GM21515 (cell line): ENCODE data around the gene FST.

Experiments
- ATAC-seq: cut with Tn5 transposase; IDR thresholded peaks from one replicate; pipeline ENCODE4 v1.9.1; 2021; ENCODE audit not compliant: unreplicated experiment

The FST gene

DNA sequence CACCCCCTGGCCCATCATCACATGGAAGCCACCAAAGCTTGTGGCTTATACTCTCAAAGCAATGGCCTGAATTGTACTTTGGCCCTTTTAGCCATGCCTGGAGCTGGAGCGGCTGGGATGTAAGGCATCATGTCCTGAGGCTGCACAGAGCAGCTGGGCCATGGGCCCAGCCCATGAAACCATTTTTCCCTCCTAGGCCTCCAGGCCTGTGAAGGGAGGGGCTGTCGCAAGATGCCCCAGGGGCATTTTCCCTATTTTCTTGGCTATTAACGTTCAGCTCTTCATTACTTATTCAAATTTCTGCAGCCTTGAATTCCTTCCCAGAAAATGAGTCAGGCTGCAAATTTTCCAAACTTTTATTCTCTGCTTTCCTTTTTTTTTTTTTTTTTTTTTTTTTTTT, 27.7 kb downstream of the FST start:
- no peak for ATAC-seq

- no peak for ATAC-seq
Observed at GRCh38 chr5:53512539-53512938, 32.1 kb downstream of the FST start.

DNA sequence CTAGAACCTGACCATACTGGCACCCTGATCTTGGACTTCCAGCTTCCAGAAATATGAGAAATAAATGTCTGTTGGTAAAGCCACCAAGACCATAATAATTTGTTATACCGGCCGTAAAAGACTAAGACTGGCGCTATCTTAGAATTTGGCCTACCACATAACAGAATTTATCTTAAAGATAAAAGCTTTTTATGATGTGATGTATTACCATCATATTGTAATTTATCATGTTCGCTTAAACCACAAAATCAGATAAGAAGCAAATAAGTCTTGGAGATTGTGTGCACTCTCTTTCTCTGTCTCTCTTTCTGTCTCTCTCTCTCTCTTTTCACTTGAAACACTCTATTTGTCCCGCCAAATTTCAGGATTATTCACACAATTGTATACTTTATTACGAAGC, 35.6 kb downstream of the FST start:
- no peak for ATAC-seq

- no peak for ATAC-seq
Observed at GRCh38 chr5:53520813-53521212, 40.4 kb downstream of the FST start.
